Stimulated activated CD4-positive, alpha-beta T cell treated with anti-CD3 and anti-CD28 coated beads, Interleukin-1b, Interleukin-23, amount 100 ng/mL, for 1 hour (primary cell): Measurements from ENCODE around the gene TMEM52.

Experiments used
- DNase-seq, 2 donors: peaks; one replicate each; pipeline ENCODE4 v3.0.0-alpha.2; 2020; ENCODE audit warnings: low read depth in 2 of 2

The TMEM52 gene

DNA sequence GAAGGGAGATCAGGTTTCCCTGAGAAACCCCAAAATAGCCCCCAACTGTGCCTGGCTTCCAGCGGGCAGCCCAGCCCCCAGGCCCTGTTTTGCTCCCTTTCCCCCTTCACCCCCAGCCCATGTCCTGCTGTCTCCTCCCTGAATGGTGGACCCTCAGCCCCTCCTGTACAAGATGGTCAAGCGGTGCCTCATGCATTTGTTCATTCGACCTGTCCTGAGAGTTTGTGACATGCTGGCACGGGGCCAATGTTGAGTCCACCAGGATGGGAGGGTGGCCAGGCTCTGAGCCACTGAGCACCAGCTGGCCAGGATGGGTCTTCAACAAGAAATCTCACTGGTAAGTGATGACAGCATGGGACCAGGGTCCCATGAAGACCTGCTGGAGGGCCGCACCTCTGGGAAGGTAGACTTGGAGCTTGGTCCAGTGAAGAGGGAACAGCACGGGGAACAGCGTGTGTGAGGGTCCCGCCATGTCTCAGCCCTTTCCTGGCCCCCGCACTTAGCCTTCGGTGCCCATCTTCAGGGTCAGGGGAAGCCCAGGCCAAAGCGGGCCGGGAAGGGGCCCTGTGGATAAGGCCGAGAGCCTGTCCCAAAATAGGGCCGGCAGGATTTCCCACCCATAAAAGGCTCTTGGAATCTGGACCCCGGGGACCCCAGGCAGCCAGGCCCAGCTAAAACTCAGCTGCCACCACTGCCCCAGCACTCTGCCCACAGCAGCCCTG is 3.9 kb downstream of the TMEM52 start, which contains the start of gene CALML6:
CALML6 (plus strand) TSS at position 290 of the 722 bp plus-strand sequence; CDS start at position 311, 21 bp downstream.
- no peak for DNase-seq

DNA sequence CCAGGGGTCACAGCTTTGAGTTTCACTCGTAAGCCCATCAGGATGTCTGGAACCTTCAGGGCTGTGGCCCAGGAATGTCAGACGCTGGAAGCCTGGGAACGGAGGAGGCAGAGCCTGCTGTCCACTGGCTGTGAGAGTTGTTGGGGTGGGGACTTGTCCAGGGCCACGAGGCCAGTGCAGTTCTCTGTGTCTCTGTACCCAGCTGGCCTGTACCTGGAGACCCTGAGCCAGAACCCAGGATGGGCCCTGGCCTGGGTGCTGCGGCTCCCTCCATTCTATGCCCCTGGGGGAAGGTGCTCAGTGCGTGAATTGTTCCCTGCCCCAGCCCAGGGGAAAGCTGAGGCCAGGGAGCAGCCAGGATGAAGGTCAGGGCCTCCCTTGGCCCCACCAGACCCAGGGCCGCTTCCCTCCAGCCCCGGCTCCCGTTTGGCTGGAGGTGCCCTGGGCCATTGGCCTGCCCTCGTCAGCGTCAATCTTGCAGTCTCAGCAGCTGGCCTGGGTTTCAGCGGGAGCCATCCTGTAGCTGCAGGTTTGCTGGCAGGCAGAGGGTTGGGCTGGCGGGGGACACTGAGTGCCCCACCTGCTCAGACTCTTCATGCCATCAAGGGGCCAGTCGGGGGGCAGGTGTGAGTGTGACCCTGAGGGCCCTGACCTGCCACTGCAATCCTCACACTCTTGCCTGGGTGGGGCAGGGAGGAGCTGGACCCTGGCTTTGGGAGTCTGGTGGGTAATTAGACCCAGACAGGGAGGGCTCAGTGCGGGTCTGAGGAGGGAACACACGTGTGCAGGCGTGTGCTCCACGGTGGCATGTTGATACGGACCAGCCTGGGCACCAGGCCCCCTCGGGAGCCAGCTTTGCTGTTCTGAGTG is 4.7 kb downstream of the TMEM52 start:
- no peak for DNase-seq

DNA sequence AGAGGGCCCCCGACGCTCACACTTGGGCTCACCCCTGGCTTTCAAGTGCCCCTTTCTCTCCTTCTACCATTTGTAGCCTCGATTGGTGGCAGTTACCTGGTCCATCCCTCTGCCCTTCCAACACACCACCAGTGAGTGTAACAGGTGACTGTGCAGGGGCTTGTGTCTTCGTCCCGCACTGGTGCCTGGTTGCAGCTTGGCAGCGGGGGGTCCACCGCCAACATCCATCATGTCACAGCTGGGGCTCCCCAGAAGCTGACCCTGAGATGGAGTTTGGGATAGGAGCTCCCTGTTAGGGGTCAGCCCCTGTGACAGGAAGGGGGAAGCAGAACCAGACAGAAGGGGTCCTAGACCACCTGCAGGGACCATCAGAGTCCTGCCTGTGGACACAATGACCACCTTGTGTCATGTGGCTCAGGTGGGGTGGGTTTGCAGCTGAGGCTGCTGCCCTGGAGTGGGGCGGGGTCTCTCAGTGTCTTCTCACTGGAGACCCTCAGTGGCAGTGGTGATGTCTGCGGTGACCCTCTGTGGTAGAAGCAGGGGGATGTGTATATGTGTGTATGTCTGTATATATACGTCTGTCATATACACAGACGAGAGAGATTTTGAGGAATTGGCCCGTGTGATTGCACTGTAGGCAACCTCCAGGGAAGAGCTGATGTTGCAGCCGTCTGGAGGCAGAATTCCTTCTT is 7.6 kb downstream of the TMEM52 start:
- no peak for DNase-seq

GRCh38 chr1:1910651-1911331 is 8.3 kb downstream of the TMEM52 start:
- no peak for DNase-seq

DNA sequence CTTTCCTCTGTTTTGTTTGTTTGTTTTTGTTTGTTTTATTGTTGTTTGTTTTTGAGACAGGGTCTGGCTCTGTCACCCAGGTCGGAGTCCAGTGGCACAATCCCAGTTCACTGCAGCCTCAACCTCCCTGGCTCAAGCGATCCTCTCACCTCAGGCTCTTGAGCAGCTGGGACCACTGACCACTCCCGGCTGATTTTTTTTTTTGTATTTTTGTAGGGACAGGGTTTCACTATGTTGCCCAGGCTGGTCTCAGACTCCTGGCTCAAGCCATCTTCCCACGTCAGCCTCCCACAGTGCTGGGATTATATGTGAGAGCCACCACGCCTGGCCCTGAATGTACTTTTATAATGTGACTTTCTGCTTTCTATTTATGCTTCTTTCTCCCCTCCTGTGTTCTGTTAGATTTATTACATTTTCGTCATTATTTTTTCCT is 9.0 kb downstream of the TMEM52 start:
- DNase-seq: no peak

GRCh38 chr1:1908506-1908791 is 10.6 kb downstream of the TMEM52 start:
- DNase-seq: no peak

GRCh38 chr1:1907098-1907736 is 11.9 kb downstream of the TMEM52 start:
- DNase-seq: no peak

DNA sequence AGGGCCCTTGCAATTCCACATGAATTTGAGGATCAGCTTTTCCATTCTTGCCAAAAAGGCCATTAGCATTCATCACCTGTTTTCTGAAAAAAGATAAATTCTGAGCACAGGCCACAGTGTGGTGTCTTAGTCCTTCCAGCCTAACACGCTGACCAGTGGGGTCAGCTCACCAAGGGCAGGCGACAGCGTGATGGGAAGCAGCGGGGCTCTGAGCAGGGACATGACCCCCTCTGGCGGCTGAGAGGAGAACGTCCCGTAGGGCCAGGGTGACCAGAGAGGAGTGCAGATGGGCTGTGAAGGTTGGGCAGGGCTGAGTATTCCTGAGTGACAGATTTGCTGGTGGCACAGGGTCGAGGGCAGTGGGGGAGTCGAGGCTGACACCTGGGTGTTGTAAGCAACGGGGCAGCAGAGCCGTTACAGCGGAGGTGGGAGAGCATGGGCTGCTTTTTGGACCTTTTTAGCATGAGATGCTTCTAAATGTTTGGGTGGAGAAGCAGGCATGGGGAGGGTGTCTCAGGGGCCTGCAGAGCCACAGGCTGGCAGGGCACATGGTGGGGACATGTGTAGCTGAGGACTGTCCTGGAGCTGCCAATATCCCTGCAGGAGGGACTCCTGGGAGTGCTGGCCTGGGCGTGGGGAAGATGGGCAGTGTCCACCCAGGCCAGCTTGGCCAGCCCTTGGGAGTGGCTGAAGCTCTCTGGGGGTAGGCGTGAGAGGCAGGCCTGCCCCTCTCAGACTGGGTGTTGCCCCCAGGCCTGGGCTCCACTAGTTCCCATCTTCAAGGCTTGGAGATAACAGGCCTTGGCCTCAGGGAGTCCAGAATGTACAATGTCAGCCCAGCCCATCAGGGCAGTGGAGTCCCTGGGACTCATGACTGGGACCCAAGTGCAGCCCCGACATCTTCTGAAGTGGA is 12.6 kb downstream of the TMEM52 start:
- DNase-seq: peak; percentile 24 to 39

GRCh38 chr1:1903224-1903623 is 15.9 kb downstream of the TMEM52 start:
- no peak for DNase-seq

DNA sequence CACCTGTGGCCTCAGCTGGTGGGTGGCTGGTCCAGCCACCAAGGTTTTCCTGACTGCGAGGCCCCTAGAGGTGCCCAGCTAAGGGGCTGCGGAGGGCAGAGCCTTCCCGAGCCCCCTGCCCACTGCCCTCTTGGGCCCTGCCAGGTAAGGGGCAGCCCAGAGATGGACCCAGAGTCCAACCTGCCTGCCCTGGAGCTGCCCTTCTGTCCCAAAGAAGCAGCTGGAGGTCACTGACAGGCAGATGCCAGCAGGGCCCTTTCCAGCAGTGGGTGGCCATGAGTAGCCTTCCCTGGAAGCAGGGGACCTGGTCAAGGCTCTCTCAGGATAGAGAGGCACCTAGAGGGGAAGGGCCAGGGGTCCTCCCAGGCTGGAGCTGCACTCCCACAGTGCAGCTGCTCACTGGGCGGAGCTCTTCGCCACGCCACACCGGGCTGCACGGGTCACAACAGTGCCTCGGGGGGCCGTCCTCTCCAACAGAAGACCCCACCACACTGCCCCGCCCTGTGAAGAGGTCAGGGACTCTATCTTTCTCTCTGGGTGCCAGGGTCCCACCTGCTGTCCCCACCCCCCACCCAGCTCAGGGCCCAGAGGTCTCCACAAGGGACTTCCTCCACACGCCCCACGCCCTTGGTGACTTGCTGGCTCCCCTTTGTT is 17.3 kb downstream of the TMEM52 start:
- no peak for DNase-seq

DNA sequence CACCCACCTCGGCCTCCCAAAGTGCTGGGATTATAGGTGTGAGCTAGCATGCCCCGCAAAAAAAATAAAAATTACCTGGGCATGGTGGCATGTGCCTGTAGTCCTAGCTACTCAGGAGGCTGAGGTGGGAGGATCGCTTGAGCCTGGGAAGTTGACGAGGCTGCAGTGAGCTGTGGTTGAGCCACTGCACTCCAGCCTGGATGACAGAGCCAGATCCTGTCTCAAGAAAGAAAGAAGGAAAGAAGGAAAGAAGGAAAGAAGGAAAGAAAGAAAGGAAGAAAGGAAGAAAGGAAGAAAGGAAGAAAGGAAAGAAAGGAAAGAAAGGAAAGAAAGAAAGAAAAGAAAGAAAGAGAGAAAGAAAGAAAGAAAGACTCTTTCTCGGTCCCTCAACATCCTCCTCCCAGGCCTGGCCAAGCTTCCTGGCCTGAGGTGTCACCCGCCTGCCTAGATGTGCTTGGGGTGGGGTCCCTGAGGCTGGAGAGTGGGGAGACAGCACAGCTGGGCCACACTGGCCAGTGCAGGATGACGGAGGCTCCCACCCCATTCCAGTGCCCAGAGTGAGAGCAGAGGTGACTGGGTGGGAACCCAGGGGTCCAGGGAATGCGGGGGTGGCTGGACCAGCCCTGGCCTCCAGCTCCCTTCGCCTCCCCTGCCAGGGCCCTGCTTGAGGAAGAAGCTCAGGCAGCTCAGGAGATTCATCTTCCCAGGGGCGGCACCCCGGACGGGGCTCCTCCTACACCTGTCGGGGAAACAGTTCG is 18.0 kb downstream of the TMEM52 start:
- DNase-seq: no peak

- no peak for DNase-seq
Measured at GRCh38 chr1:1899967-1900327, 19.1 kb downstream of the TMEM52 start.

DNA sequence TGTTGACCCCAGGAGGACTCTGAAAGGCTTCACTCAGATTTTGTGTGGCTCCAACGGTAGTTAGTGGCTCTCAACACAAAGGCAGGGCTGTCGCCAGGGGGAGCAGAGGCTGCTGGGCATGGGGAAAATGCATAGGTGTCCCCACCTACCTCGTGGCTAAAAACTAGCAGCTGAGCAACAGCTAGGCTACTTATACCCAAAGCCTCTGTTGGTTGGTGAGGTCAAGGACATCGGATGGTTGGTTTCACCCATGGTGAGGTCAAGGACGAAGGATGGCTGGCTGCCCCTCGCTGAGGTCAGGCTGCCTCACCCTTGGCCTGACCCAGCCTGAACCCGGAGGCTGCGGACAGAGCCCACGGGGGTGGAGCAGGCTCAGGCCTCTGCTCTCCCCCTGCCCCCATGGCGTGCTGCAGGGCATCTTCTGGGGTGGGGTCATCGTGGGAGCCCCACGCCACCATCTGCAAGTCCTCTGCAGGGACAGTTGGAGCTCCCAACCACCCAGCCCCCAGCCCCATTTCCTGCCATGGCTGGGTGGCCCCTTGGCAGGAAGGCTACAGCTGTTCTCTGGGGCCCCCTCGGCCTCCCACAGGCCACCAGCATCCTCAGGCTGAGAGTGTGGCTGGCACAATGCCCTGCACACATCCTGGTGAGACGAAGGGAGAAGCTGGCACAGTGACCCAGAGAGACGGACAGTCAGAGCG is 19.7 kb downstream of the TMEM52 start:
- DNase-seq: no peak

- DNase-seq: no peak
Measured at GRCh38 chr1:1898246-1898933, 20.7 kb downstream of the TMEM52 start.

DNA sequence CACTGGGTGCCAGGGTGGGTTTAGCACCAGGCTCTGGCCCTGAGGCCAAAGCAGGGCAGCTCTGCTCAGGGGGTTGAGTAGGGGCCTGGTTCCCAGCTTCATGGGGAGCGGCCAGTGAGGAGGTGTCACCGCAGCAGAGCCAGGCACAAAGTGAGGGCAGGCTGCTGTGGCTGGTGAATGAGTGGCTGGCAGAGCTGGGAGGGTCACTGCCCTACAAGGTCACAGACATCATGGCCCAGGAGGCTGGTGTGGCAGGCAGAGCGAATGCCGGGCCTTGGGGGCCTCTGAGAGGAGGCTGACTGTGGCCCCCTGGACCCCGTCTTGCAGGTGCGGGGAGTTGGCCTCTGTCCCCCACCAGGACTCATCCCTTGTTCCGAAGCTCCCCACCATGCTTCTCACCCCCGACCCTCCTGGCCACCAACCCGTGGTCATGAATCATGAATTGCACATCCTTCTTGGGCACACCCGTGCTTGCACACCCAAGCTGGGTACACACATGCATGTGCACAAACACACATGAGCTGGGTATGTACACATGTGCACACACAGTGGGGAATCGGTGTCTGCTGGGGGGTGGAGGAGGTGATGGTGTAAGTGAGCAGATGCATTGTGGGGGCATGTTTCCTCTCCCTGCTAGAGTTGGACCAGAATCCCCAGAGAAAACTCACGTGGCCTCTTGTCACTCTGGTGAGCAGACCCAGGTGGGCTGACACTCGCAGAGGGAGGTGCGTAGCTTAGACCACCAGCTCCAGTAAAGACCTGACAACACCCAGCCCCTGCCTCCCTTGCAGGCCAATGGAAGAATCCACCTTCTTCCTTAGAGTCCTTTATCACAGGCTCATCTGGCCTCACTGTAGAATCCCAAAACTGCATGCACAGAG is 23.4 kb downstream of the TMEM52 start:
- no peak for DNase-seq

DNA sequence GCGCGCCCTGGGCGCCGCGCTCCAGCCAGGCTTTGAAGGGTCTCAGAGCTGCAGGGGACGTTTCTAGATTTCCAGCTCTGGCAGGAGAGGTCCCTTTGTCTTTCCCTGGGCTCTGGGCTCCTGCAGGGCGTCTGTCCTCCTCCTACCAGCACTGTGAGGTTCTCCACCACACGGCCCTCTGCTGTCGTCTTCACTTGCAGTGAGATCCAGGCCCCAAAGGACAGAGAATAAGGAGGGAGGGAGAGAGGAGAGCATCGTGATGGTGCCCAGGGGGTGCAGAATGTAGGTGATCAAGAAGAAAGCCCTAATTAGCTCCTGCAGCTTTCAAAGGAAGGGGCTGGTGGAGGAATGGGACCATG is 24.0 kb downstream of the TMEM52 start:
- no peak for DNase-seq
